Measurements from ENCODE around the gene P4HB. TPM values are rescaled to one million over a fixed set of nuclear protein-coding genes. Genes with fewer than 3 reads are reported as not detected.

Gene P4HB
- total RNA-seq, 2 experiments from 2014 or later = 420 to 499 TPM

- H3K4me3 Mint-ChIP-seq = no peak overlapping the region
- ChIA-PET CTCF (interaction anchor here (0.6 to 1.1 kb wide), 3 partner anchors 11 to 1235 kb away, joined by 3 to 4 read pairs (median 3); partner anchors contain the start of gene MCRIP1), POLR2A (no interaction called here)
- peak overlapping the region; percentile 38 for H3K27ac Mint-ChIP-seq
- peaks cover 5% of the 10 kb centered on the region for H3K27me3 Mint-ChIP-seq
- no peak for DNase-seq
- no peaks in the 10 kb centered on the region for H3K36me3 Mint-ChIP-seq (ENCODE audit: low read depth)
- no peaks in the 10 kb centered on the region for H3K9me3 Mint-ChIP-seq
- H3K4me1 Mint-ChIP-seq = peaks cover 8% of the 10 kb centered on the region
These were observed 38.1 kb downstream of the P4HB start for GRCh38 chr17:81822312-81822637.

GRCh38 chr17:81821603-81822311 lies 38.6 kb downstream of the P4HB start:
- ChIA-PET POLR2A (no interaction called here), CTCF (interaction anchor here (0.7 kb wide), 1 partner anchor 15 kb away, joined by 3 read pairs; no protein-coding TSS in a partner anchor)
- H3K4me3 Mint-ChIP-seq = no peak overlapping the region
- peaks cover 8% of the 10 kb centered on the region for H3K4me1 Mint-ChIP-seq
- no peaks in the 10 kb centered on the region for H3K9me3 Mint-ChIP-seq
- H3K36me3 Mint-ChIP-seq (ENCODE audit: low read depth) = no peaks in the 10 kb centered on the region
- DNase-seq = peak; percentile 22
- H3K27me3 Mint-ChIP-seq = peaks cover 7% of the 10 kb centered on the region
- peak overlapping the region; percentile 38 for H3K27ac Mint-ChIP-seq

GRCh38 chr17:81821147-81821546 lies 39.2 kb downstream of the P4HB start:
- Mint-ChIP-seq H3K4me1 (peaks cover 8% of the 10 kb centered on the region), H3K27ac (no peak overlapping the region), H3K36me3 (ENCODE audit: low read depth) (no peaks in the 10 kb centered on the region), H3K27me3 (peaks cover 7% of the 10 kb centered on the region), H3K4me3 (no peak overlapping the region), H3K9me3 (no peaks in the 10 kb centered on the region)
- POLR2A ChIA-PET = no interaction called here
- DNase-seq = no peak
- CTCF ChIA-PET = no interaction called here

GRCh38 chr17:81819708-81820107 lies 40.6 kb downstream of the P4HB start:
- Mint-ChIP-seq H3K27ac (no peak overlapping the region), H3K36me3 (ENCODE audit: low read depth) (no peaks in the 10 kb centered on the region), H3K4me3 (no peak overlapping the region), H3K9me3 (no peaks in the 10 kb centered on the region), H3K27me3 (peaks cover 7% of the 10 kb centered on the region), H3K4me1 (peaks cover 8% of the 10 kb centered on the region)
- CTCF ChIA-PET = interaction anchor here (0.5 to 0.6 kb wide), 3 partner anchors 8 to 1404 kb away, joined by 3 to 4 read pairs (median 3); no protein-coding TSS in a partner anchor
- no peak for DNase-seq
- POLR2A ChIA-PET = no interaction called here

GRCh38 chr17:81817758-81818147 lies 42.6 kb downstream of the P4HB start:
- CTCF ChIA-PET = interaction anchor here (1.1 kb wide), 1 partner anchor 11 kb away, joined by 3 read pairs; no protein-coding TSS in a partner anchor
- Mint-ChIP-seq H3K4me1 (peaks cover 8% of the 10 kb centered on the region), H3K27me3 (peaks cover 7% of the 10 kb centered on the region), H3K9me3 (no peaks in the 10 kb centered on the region), H3K27ac (no peak overlapping the region), H3K36me3 (ENCODE audit: low read depth) (no peaks in the 10 kb centered on the region), H3K4me3 (no peak overlapping the region)
- DNase-seq = no peak
- POLR2A ChIA-PET = no interaction called here

GRCh38 chr17:81815646-81815986 lies 44.7 kb downstream of the P4HB start:
- ChIA-PET POLR2A (no interaction called here), CTCF (no interaction called here)
- Mint-ChIP-seq H3K4me1 (no peaks in the 10 kb centered on the region), H3K4me3 (no peak overlapping the region), H3K27me3 (peaks cover 7% of the 10 kb centered on the region), H3K36me3 (ENCODE audit: low read depth) (no peaks in the 10 kb centered on the region), H3K9me3 (no peaks in the 10 kb centered on the region), H3K27ac (no peak overlapping the region)
- DNase-seq = no peak

GRCh38 chr17:81814748-81815645 lies 45.3 kb downstream of the P4HB start:
- no peaks in the 10 kb centered on the region for H3K36me3 Mint-ChIP-seq (ENCODE audit: low read depth)
- POLR2A ChIA-PET = no interaction called here
- CTCF ChIA-PET = no interaction called here

GRCh38 chr17:81813861-81814683 lies 46.3 kb downstream of the P4HB start:
- Mint-ChIP-seq H3K4me1 (no peaks in the 10 kb centered on the region), H3K36me3 (ENCODE audit: low read depth) (no peaks in the 10 kb centered on the region), H3K27me3 (peaks cover 13% of the 10 kb centered on the region), H3K9me3 (no peaks in the 10 kb centered on the region), H3K27ac (no peak overlapping the region), H3K4me3 (no peak overlapping the region)
- POLR2A ChIA-PET = no interaction called here
- no peak for DNase-seq
- CTCF ChIA-PET = no interaction called here

More at GRCh38 chr17:81814748-81815645, 45.3 kb downstream of the P4HB start:
- Mint-ChIP-seq H3K4me3 (no peak overlapping the region), H3K27me3 (peaks cover 7% of the 10 kb centered on the region), H3K9me3 (no peaks in the 10 kb centered on the region), H3K4me1 (no peaks in the 10 kb centered on the region), H3K27ac (no peak overlapping the region)
- no peak for DNase-seq

- POLR2A ChIA-PET = no interaction called here
- no peak overlapping the region for H3K4me3 Mint-ChIP-seq
- H3K9me3 Mint-ChIP-seq = no peaks in the 10 kb centered on the region
- H3K36me3 Mint-ChIP-seq (ENCODE audit: low read depth) = no peaks in the 10 kb centered on the region
- no peak for DNase-seq
- no peaks in the 10 kb centered on the region for H3K4me1 Mint-ChIP-seq
- H3K27ac Mint-ChIP-seq = no peak overlapping the region
- CTCF ChIA-PET = no interaction called here
- H3K27me3 Mint-ChIP-seq = peaks cover 14% of the 10 kb centered on the region
These were observed 47.0 kb downstream of the P4HB start for GRCh38 chr17:81813371-81813684.

- POLR2A ChIA-PET = no interaction called here
- Mint-ChIP-seq H3K27ac (no peak overlapping the region), H3K36me3 (ENCODE audit: low read depth) (no peaks in the 10 kb centered on the region), H3K4me1 (no peaks in the 10 kb centered on the region), H3K9me3 (no peaks in the 10 kb centered on the region), H3K27me3 (peaks cover 14% of the 10 kb centered on the region), H3K4me3 (no peak overlapping the region)
- CTCF ChIA-PET = no interaction called here
- no peak for DNase-seq
These were observed 47.6 kb downstream of the P4HB start for GRCh38 chr17:81812571-81813370.

GRCh38 chr17:81811705-81812570 lies 48.4 kb downstream of the P4HB start:
- no peak for DNase-seq
- H3K27me3 Mint-ChIP-seq = peaks cover 14% of the 10 kb centered on the region

More at GRCh38 chr17:81811705-81812570, 48.4 kb downstream of the P4HB start:
- ChIA-PET CTCF (no interaction called here), POLR2A (no interaction called here)
- no peaks in the 10 kb centered on the region for H3K4me1 Mint-ChIP-seq
- H3K36me3 Mint-ChIP-seq (ENCODE audit: low read depth) = no peaks in the 10 kb centered on the region
- H3K4me3 Mint-ChIP-seq = no peak overlapping the region
- H3K9me3 Mint-ChIP-seq = no peaks in the 10 kb centered on the region
- no peak overlapping the region for H3K27ac Mint-ChIP-seq
